HG03439 (cell line): Measurements from ENCODE around the gene SNAI1.
"Not testable (repeated sequence)": the region's sequence is repeated elsewhere in the genome, so short reads cannot be mapped to it uniquely, and the experiment has no call there.

Experiments
- ATAC-seq: cut with Tn5 transposase; IDR thresholded peaks from one replicate; pipeline ENCODE4 v1.9.1; 2021; ENCODE audit warnings: mild to moderate bottlenecking, moderate library complexity; ENCODE audit not compliant: unreplicated experiment

SNAI1 gene

GRCh38 chr20:49961413-49961812 is 21.4 kb upstream of the SNAI1 start:
- no peak for ATAC-seq

- ATAC-seq = no peak
Observed at GRCh38 chr20:49964964-49965780, 17.6 kb upstream of the SNAI1 start.

DNA sequence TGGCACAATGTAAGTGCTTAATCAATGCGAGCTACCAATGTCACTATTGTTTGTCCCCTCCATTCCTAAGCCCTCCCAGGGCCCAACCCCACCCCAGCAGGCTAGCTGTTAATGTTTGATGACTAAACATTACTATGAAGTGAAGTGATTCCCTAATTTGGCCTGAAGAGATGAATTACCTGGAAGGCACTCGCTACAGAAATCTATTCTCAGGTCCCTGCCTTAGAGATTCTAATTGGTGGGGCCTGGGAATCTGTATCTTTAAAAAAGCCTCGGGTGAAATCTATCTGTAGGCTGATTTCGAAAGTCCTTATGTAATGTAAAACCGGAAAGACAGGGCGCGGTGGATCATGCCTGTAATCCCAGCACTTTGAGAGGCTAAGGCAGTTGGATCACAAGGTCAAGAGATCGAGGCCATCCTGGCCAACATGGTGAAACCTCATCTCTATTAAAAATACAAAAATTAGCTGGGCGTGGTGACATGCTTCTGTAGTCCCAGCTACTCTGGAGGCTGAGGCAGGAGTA is 16.9 kb upstream of the SNAI1 start:
- no peak for ATAC-seq

- ATAC-seq = no peak
Observed at GRCh38 chr20:49966861-49967260, 15.9 kb upstream of the SNAI1 start.

- no peak for ATAC-seq
Observed at GRCh38 chr20:49969234-49969633, 13.5 kb upstream of the SNAI1 start.

DNA sequence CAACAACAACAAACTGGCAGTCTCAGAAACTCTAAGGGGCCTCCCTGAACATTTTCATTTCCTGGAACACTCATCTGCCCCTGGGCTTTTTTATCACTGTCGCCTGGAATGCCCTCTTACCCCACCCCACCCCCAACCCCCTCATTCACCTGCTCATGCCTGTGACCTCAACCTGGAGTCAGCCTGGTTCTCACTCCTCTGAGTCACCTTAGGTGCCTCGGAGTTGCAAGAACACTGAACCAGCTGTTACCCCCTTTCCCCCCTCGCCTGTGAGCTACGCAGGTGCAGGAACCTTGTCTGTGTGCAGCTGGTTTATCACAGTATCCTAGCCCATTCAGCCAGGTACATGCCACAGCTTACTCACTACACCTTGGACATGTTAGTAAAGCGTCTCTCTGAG is 12.8 kb upstream of the SNAI1 start:
- no peak for ATAC-seq

GRCh38 chr20:49970498-49970897 is 12.3 kb upstream of the SNAI1 start:
- ATAC-seq = no peak

DNA sequence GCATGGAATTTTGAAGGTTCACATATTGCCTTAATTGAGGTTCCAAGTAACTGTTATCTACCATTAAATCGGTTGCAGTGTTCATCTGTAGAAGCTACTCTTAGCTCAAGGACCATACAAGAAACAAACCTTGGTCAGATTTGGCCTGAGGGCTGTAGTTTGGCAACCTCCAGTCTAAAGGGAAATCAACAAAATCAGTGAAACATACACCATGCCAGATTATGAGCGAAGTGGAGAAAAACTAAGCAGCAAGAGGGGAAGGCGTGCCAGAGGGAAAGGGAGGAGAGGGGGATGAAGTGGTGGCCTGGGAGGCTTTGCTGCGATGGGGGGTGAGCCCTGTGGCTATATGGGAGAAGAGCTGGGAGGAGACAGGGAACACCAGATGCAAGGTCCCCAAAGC is 8.8 kb upstream of the SNAI1 start:
- ATAC-seq = no peak

DNA sequence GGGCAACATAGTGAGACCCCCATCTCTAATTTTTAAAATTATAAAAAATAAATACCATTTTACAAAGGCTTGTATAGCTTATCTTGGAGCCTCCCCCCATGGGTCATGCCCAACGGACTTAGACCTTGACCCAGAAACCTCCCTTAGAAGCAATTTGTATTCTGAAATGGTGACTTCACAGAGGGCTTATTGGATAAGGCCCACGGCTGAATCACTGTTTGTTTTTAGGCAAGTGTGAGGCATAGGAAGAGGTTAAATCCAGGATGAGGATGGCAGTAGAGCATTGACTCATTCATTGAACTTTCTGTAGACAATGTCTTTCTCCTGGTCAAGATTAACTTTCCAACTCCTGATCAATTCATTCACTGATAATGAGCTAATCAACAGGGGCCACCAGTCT is 6.2 kb upstream of the SNAI1 start:
- ATAC-seq = no peak

DNA sequence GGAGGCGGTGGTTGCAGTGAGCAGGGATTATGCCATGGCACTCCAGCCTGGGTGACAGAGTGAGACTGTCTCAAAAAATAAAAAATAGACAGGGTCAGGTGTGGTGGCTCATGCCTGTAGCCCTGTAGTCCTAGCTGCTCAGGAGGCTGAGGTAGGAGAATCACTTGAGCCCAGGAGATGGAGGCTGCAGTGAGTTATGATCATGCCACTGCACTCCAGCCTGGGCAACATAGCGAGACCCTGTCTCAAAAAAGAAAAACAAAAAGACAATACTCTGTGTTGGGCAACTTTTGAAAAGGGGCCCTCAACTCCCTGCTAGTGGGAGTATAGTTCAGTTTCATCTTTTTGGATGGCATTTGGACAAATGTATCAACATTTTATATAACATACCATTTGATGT is 5.0 kb upstream of the SNAI1 start:
- not testable (repeated sequence) for ATAC-seq

DNA sequence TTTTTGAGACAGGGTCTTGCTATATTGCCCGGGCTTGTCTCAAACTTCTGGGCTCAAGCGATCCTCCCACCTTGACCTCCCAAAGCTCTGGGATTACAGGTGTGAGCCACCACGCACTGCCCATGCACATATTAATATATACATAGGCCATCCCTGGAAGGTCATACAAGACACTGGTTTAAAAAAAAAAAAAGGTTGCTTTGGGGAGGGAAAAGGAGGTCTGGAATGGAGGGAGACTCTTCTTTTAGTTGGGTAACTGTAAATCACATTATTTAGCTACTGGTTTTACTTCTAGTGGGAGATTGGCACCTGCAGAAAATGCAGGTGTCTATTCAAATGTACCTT is 4.1 kb upstream of the SNAI1 start:
- ATAC-seq = no peak

DNA sequence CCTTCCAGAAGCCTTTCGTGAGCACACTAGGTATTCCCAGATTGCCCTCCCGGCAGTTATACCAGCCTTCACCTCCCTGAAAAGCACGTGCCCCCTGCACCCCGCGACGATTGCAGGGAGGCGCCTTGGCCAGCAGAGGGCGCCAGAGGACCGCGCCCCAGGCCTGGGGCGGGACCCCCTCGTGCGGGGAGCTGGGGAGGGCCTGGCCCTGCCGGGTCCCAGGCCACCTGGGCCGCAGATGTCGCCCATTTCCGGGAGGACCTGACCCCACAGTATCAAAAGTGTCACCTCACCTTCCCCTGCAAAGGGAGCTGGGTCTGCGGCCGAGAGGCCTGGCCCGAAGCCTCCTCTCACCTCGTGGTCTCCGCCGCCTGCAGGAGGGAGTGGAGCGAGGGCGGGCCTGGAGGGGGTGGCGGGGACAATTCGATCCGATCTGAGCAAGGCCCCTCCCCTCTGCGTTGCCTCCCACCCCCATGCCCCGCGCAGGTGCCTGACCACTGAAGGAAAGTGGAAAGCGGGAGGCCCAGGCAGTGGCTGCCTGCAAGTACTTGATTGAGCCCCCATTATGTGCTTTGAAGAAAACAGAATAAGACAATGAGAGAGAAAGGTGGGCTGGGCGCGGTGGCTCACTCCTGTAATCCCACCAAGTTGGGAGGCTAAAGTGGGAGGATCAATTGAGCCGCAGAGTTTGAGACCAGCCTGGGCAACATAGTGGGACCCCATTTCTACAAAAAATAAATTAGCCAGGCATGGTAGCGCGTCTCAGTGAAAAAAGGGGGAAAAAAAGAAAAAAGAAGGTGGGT is 3.5 kb upstream of the SNAI1 start:
- no peak for ATAC-seq

DNA sequence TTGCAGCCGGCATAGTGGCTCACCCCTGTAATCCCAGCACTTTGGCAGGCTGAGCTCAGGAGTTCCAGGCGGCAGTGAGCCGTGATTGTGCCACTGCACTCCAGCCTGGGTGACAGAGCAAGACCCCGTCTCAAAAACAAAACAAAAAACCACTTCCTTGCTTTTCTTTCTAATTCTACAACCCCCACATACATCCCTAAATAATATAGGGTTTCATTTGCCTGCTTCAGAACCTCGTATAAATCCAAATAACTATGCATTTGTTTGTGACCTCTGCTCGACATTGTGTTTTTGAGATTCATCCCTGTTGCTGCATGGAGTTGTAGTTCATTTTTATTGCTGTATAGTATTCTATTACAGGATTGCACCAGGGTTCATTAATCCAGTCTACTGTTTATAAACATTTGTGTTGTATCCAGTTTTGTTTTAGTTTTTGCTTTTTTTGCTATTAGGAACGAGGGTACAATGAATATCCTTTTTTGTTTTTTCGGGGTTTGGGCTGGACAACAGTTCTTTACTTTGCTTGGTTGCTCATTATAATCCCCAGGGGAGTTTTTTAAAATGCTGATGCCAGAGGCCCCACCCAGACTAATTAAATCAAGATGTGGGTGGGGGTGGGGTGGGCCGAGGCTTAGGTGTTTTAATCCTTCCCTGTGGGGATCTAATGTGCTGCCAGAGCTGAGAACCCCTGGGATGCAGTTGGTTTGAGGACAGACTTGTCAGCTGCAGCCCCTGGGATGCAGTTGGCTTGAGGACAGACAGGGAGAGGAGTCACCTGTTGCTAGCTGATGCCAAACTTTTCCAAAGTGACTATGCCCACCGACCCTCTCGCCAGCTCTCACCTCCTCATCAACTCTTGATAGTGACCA is 2.4 kb upstream of the SNAI1 start:
- no peak for ATAC-seq

GRCh38 chr20:49981218-49982071 is 1.3 kb upstream of the SNAI1 start:
- no peak for ATAC-seq

DNA sequence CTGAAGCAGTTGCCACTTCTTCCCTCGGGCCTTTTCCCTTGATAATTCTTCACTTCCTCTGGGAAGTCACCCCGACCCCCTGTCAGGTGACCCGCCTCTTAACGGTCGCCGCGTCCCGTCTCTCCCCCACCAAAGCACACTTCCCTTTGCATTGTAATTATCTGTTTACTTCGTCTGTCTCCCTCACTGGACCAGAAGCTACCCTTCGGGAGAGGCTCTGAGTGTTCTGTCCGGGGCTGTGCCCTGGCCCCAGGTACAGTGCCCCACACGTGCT is 771 bp upstream of the SNAI1 start:
- no peak for ATAC-seq

- no peak for ATAC-seq
Observed at GRCh38 chr20:49983123-49983847, 505 bp downstream of the SNAI1 start.

- ATAC-seq = no peak
Observed at GRCh38 chr20:49983848-49984408, 1.1 kb downstream of the SNAI1 start.

GRCh38 chr20:49984426-49985153 is 1.8 kb downstream of the SNAI1 start:
- no peak for ATAC-seq

- ATAC-seq = no peak
Observed at GRCh38 chr20:49985157-49985556, 2.4 kb downstream of the SNAI1 start.
